HG02642 (cell line): ENCODE results near the gene HELB.

Experiments used
- ATAC-seq: cut with Tn5 transposase; IDR thresholded peaks from one replicate; pipeline ENCODE4 v1.9.1; 2021; ENCODE audit warnings: mild to moderate bottlenecking; ENCODE audit not compliant: unreplicated experiment, poor library complexity

HELB gene

GRCh38 chr12:66301944-66302826 lies at the start of gene HELB:
Gene HELB, plus strand, starts transcription at chr12:66302493. Its CDS starts 111 bp downstream, at chr12:66302604.
- ATAC-seq = peak; percentile 95

- no peak for ATAC-seq
Observed at GRCh38 chr12:66252771-66253170, 49.5 kb upstream of the HELB start.

GRCh38 chr12:66255737-66256136 lies 46.6 kb upstream of the HELB start:
- no peak for ATAC-seq

GRCh38 chr12:66258011-66258410 lies 44.3 kb upstream of the HELB start:
- no peak for ATAC-seq

GRCh38 chr12:66262737-66263136 lies 39.6 kb upstream of the HELB start:
- no peak for ATAC-seq

- ATAC-seq = no peak
Observed at GRCh38 chr12:66268562-66268961, 33.7 kb upstream of the HELB start.

GRCh38 chr12:66269142-66269541 lies 33.2 kb upstream of the HELB start:
- ATAC-seq = no peak

- ATAC-seq = no peak
Observed at GRCh38 chr12:66269757-66270383, 32.4 kb upstream of the HELB start.

GRCh38 chr12:66270613-66271012 lies 31.7 kb upstream of the HELB start:
- no peak for ATAC-seq

- no peak for ATAC-seq
Observed at GRCh38 chr12:66272650-66273049, 29.6 kb upstream of the HELB start.

- no peak for ATAC-seq
Observed at GRCh38 chr12:66273147-66273546, 29.1 kb upstream of the HELB start.

- peak; percentile 43 for ATAC-seq
Observed at GRCh38 chr12:66275040-66275439, 27.3 kb upstream of the HELB start.

- no peak for ATAC-seq
Observed at GRCh38 chr12:66279123-66279712, 23.1 kb upstream of the HELB start.

GRCh38 chr12:66280561-66280960 lies 21.7 kb upstream of the HELB start:
- ATAC-seq = no peak

- no peak for ATAC-seq
Observed at GRCh38 chr12:66282244-66282643, 20.0 kb upstream of the HELB start.

- no peak for ATAC-seq
Observed at GRCh38 chr12:66287275-66287674, 15.0 kb upstream of the HELB start.

GRCh38 chr12:66288121-66288520 lies 14.2 kb upstream of the HELB start:
- no peak for ATAC-seq

- no peak for ATAC-seq
Observed at GRCh38 chr12:66289485-66289884, 12.8 kb upstream of the HELB start.

- ATAC-seq = no peak
Observed at GRCh38 chr12:66290716-66291200, 11.5 kb upstream of the HELB start.

- ATAC-seq = no peak
Observed at GRCh38 chr12:66296176-66296683, 6.1 kb upstream of the HELB start.

GRCh38 chr12:66297080-66297479 lies 5.2 kb upstream of the HELB start:
- ATAC-seq = no peak
